Measurements from ENCODE around the gene NSD2. TPM values are rescaled to one million over a fixed set of nuclear protein-coding genes. Genes with fewer than 3 reads are reported as not detected.
"Not testable (repeated sequence)": the region's sequence is repeated elsewhere in the genome, so short reads cannot be mapped to it uniquely, and the experiment has no call there.

Gene NSD2
- total RNA-seq, 1 donor from 2014 or later = 43.4 TPM

DNA sequence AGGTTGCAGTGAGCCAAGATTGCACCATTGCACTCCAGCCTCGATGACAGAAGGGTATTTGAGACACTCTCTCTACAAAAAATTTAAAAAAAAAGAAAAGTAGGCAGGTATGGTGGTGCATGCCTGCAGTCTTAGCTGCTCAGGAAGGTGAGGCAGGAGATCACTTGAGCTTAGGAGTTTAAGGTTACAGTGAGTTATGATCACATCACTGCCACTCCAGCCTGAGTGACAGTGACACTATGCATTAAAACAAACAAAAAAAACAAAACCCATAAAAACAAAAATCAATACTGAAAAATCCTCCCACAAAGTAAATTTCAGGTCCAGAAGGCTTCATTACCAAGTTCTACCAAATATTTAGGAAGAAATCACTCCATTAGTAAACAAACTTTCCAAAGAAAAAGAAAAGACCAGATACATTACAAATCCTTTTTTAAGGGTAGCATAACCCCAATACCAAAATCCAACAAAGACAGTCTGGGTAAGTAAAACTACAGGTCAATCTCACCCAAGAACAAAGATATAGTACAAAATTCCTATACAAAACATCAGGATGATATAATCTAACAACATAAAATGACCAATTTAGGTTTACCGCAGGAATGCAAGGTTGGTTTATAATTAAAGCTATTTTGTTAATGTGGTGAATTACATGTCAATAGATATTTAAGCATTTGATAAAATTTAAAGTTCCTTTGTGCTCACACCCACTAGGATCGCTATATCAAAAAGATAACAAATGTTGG is 125.8 kb downstream of the NSD2 start:
- no peak overlapping the region for H3K4me3 ChIP-seq (ENCODE audit: low read depth, low read length)
- TF ChIP-seq, protein P1, sequence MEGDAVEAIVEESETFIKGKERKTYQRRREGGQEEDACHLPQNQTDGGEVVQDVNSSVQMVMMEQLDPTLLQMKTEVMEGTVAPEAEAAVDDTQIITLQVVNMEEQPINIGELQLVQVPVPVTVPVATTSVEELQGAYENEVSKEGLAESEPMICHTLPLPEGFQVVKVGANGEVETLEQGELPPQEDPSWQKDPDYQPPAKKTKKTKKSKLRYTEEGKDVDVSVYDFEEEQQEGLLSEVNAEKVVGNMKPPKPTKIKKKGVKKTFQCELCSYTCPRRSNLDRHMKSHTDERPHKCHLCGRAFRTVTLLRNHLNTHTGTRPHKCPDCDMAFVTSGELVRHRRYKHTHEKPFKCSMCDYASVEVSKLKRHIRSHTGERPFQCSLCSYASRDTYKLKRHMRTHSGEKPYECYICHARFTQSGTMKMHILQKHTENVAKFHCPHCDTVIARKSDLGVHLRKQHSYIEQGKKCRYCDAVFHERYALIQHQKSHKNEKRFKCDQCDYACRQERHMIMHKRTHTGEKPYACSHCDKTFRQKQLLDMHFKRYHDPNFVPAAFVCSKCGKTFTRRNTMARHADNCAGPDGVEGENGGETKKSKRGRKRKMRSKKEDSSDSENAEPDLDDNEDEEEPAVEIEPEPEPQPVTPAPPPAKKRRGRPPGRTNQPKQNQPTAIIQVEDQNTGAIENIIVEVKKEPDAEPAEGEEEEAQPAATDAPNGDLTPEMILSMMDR (IDR thresholded peaks at IDR 0.05; ENCODE audit: insufficient read depth, low read length, severe bottlenecking) = no peak

DNA sequence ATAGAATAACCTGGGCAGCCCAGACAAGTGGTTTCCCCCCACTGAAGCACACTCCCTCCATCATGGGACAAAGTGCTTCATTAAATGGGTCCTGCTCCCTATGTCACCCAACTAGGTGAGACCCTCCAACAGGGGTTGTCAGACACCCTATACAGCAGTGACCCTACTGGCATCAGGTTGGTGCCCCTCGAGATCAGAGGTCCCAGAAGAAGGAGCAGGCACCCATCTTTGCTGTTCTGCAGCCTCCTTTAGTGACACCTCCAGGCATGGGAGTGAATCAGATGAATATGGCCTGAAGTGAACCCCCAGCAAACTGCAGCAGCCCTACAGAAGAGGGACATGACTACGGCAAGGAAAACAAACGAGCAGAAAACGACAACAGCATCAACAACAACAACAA is 126.5 kb downstream of the NSD2 start:
- H3K27me3 ChIP-seq (ENCODE audit: control insufficient read depth, insufficient read depth, low read length) = no peaks in the 10 kb centered on the region
- FAIRE-seq (no peak), DNase-seq (ENCODE audit: low read depth) (no peak)
- no peak overlapping the region for H3K4me3 ChIP-seq (ENCODE audit: low read depth, low read length)
- TF ChIP-seq, protein P1 (IDR thresholded peaks at IDR 0.05; ENCODE audit: insufficient read depth, low read length, severe bottlenecking) = no peak
- H3K36me3 ChIP-seq (ENCODE audit: control insufficient read depth, insufficient read depth, low read length) = no peaks in the 10 kb centered on the region

More for the DNA sequence above, 125.8 kb downstream of the NSD2 start:
- DNase-seq (ENCODE audit: low read depth) = no peak
- no peaks in the 10 kb centered on the region for H3K36me3 ChIP-seq (ENCODE audit: control insufficient read depth, insufficient read depth, low read length)
- FAIRE-seq = no peak
- no peaks in the 10 kb centered on the region for H3K27me3 ChIP-seq (ENCODE audit: control insufficient read depth, insufficient read depth, low read length)

DNA sequence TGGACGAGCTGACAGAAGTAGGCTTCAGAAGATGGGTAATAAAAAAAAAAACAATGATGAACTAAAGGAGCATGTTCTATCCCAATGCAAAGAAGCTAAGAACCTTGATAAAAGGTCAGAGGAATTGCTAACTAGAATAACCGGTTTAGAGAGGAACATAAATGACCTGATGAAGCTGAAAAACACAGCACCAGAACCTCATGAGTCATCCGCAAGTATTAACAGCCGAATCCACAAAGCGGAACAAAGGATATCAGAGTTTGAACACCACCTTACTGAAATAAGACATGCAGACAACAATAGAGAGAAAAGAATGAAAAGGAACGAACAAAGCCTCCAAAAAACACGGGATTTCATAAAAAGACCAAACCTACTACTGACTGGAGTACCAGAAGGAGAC is 127.1 kb downstream of the NSD2 start:
- H3K27me3 ChIP-seq (ENCODE audit: control insufficient read depth, insufficient read depth, low read length) = no peaks in the 10 kb centered on the region
- DNase-seq (ENCODE audit: low read depth) (peak; percentile 65), FAIRE-seq (no peak)
- no peaks in the 10 kb centered on the region for H3K36me3 ChIP-seq (ENCODE audit: control insufficient read depth, insufficient read depth, low read length)
- TF ChIP-seq, protein P1 (IDR thresholded peaks at IDR 0.05; ENCODE audit: insufficient read depth, low read length, severe bottlenecking) = no peak
- no peak overlapping the region for H3K4me3 ChIP-seq (ENCODE audit: low read depth, low read length)

DNA sequence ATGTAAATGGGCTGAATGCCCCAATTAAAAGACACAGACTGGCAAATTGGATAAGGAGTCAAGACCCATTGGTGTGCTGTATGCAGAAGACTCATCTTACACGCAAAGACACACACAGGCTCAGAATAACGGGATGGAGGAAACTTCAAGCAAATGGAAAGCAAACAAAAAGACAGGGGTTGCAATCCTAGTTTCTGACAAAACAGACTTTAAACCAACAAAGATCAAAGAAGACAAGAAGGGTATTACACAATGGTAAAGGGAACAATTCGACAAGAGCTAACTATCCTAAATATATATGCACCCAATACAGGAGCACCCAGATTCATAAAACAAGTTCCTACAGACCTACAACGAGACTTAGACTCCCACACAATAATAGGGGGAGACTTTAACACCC is 128.1 kb downstream of the NSD2 start:
- H3K4me3 ChIP-seq (ENCODE audit: low read depth, low read length); H3K36me3 ChIP-seq (ENCODE audit: control insufficient read depth, insufficient read depth, low read length); DNase-seq (ENCODE audit: low read depth); FAIRE-seq; H3K27me3 ChIP-seq (ENCODE audit: control insufficient read depth, insufficient read depth, low read length): not testable (repeated sequence)

DNA sequence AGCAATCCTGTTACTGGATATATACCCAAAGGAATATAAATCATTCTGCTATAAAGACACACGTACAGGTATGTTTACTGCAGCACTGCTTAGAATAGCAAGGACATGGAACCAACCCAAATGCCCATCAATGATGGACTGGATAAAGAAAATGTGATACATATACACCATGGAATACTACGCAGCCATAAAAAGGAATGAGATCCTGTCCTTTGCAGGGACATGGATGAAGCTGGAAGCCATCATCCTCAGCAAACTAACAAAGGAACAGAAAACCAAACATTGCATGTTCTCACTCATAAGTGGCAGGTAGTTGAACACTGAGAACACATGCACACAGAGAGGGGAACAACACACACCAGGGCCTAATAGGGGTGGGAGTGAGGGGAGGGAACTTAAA is 132.2 kb downstream of the NSD2 start:
- not testable (repeated sequence) for H3K36me3 ChIP-seq (ENCODE audit: control insufficient read depth, insufficient read depth, low read length); FAIRE-seq; H3K4me3 ChIP-seq (ENCODE audit: low read depth, low read length)

DNA sequence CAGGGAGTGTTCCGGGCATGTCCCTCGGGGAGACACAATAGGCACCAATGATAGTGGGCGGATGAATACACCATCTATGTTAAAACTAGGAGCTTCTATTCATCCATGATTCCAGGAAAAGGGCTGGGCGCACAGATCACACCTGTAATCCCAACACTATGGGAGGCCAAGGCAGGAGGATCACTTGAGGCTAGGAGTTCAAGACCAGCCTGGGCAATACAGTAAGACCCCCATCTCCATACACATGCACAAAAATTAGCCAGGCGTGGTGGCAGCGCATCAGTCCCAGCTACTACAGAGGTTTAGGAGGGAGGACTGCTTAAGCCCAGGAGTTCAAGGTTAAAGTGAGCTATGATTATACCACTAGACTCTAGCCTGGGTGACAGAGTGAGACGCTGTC is 135.2 kb downstream of the NSD2 start:
- DNase-seq (ENCODE audit: low read depth) (no peak), FAIRE-seq (no peak)
- H3K4me3 ChIP-seq (ENCODE audit: low read depth, low read length) = no peak overlapping the region
- no peaks in the 10 kb centered on the region for H3K27me3 ChIP-seq (ENCODE audit: control insufficient read depth, insufficient read depth, low read length)
- H3K36me3 ChIP-seq (ENCODE audit: control insufficient read depth, insufficient read depth, low read length) = no peaks in the 10 kb centered on the region
- TF ChIP-seq, protein P1 (IDR thresholded peaks at IDR 0.05; ENCODE audit: insufficient read depth, low read length, severe bottlenecking) = no peak

More for the DNA sequence above, 132.2 kb downstream of the NSD2 start:
- not testable (repeated sequence) for DNase-seq (ENCODE audit: low read depth); H3K27me3 ChIP-seq (ENCODE audit: control insufficient read depth, insufficient read depth, low read length)

All from bronchial epithelial cell (primary cell).